Ureter (tissue), 1 donor: ENCODE measurements around the gene HSPA12A. TPM values are rescaled to one million over a fixed set of nuclear protein-coding genes. Genes with fewer than 3 reads are reported as not detected.

Experiments used
- DNase-seq: peaks from one replicate; pipeline ENCODE4 v3.0.0-alpha.2; 2020; ENCODE audit warnings: low spot score
- total RNA-seq: library from RNA; stranded (reverse); gene quantifications from one replicate; pipeline ENCODE4 v1.2.4, GENCODE V29; 2023
- donor health status: DM: yes; HTN: yes; CAD: no.

Gene HSPA12A
- total RNA-seq, 1 donor from 2014 or later, result 15.7 TPM

GRCh38 chr10:116630020-116630419, 112.3 kb downstream of the HSPA12A start:
- no peak for DNase-seq

GRCh38 chr10:116629340-116629739, 113.0 kb downstream of the HSPA12A start:
- DNase-seq, result no peak

- peak; percentile 54 for DNase-seq
Observed at GRCh38 chr10:116627386-116627933, 114.9 kb downstream of the HSPA12A start.

- DNase-seq, result no peak
Observed at GRCh38 chr10:116626815-116627214, 115.6 kb downstream of the HSPA12A start.

- DNase-seq, result peak; percentile 20
Observed at GRCh38 chr10:116625845-116626244, 116.5 kb downstream of the HSPA12A start.

GRCh38 chr10:116621934-116622655, 120.3 kb downstream of the HSPA12A start:
- DNase-seq, result peak; percentile 34

- peak; percentile 29 for DNase-seq
Observed at GRCh38 chr10:116621476-116621875, 120.9 kb downstream of the HSPA12A start.

Other genes starting within 250 kb of the HSPA12A start
- gene PNLIP, start 196.6 kb downstream of the HSPA12A start, total RNA-seq, result not detected
- not detected for gene PNLIPRP1, start 151.6 kb downstream of the HSPA12A start, total RNA-seq
- not detected for gene PNLIPRP2, start 121.6 kb downstream of the HSPA12A start, total RNA-seq
- gene ENO4, start 106.9 kb upstream of the HSPA12A start, total RNA-seq, result 0.73 TPM